A549 (cell line): ENCODE data around the gene JPH2. TPM values are rescaled to one million over a fixed set of nuclear protein-coding genes. Genes with fewer than 3 reads are reported as not detected.

ENCODE experiments used
- ATAC-seq, 2 experiments: fragments of 200-7000 bp in 1 of 2; fragments of >200 bp in 1 of 2; cut with Nextera tagmentation in 1 of 2; cut with Tn5 transposase in 1 of 2; 3 replicates each; pipeline versions ENCODE4 v1.8.0 to v1.9.1; 2018 to 2020; ENCODE audit warnings: mild to moderate bottlenecking in 1 of 2, moderate library complexity in 1 of 2
- CTCF ChIA-PET: fragments of 300-600 bp; sonication (Branson Sonifier 250); formaldehyde crosslinking; extraction: SDS; loops from one replicate; lab custom pipeline; 2021; ENCODE audit warnings: antibody characterized with exemption, inconsistent platforms; lab: Yijun Ruan, JAX
- POLR2A ChIA-PET: fragments of 350-600 bp; formaldehyde crosslinking; extraction: SDS; loops from one replicate; lab custom pipeline; 2021; ENCODE audit warnings: antibody characterized with exemption, inconsistent platforms; lab: Yijun Ruan, JAX
- DNase-seq, 2 experiments: peaks; one replicate each; pipeline versions ENCODE4 v3.0.0 to v3.0.0-alpha.2; 2011 to 2016; ENCODE audit warnings: low read depth in 1 of 2, low spot score in 1 of 2
- FAIRE-seq: peaks from 2 replicates; lab custom pipeline; 2011; peaks lifted over from hg19 to GRCh38; lab: Jason Lieb, UNC
- H3K27ac ChIP-seq, 2 experiments: fragments of >200 bp; sonication (Bioruptor Twin); formaldehyde crosslinking; 3 replicates each; pipeline ENCODE4 v1.5.1; 2016 to 2017
- H3K4me1 ChIP-seq: fragments of >200 bp; sonication (Bioruptor Twin); formaldehyde crosslinking; 3 replicates; pipeline ENCODE4 v1.6.1; 2016
- H3K4me2 ChIP-seq: fragments of >200 bp; sonication (Bioruptor Twin); formaldehyde crosslinking; 3 replicates; pipeline ENCODE4 v1.6.1; 2016
- H3K4me3 ChIP-seq: fragments of >200 bp; sonication (Bioruptor Twin); formaldehyde crosslinking; 3 replicates; pipeline ENCODE4 v1.5.1; 2016
- H3K9me3 ChIP-seq: fragments of >200 bp; sonication (Bioruptor Twin); formaldehyde crosslinking; 3 replicates; pipeline ENCODE4 v1.6.1; 2016
- ATOH8 ChIP-seq: fragments of 250-450 bp; sonication (Bioruptor Pico); IDR thresholded peaks from 2 replicates; pipeline ENCODE4 v1.5.0; 2020; ENCODE audit warnings: low read depth, mild to moderate bottlenecking, moderate library complexity
- CEBPB ChIP-seq, 2 experiments: fragments of >200 bp in 1 of 2; sonication (Bioruptor Twin) in 1 of 2; formaldehyde crosslinking in 1 of 2; IDR thresholded peaks; 2 replicates each; pipeline ENCODE4 v1.6.1; 2012 to 2016
- CHD4 ChIP-seq: fragments of 200-600 bp; sonication (generic); IDR thresholded peaks from 2 replicates; pipeline ENCODE4 v1.6.1; 2016; ENCODE audit warnings: antibody characterized with exemption, mild to moderate bottlenecking, borderline replicate concordance
- FOSB ChIP-seq: fragments of 250-450 bp; sonication (Bioruptor Pico); IDR thresholded peaks from 2 replicates; pipeline ENCODE4 v1.5.0; 2020; ENCODE audit warnings: mild to moderate bottlenecking, moderate library complexity
- FOSL2 ChIP-seq, 2 experiments: fragments of 450-650 bp in 1 of 2; fragments of >200 bp in 1 of 2; sonication (Bioruptor Twin) in 1 of 2; formaldehyde crosslinking; IDR thresholded peaks; 2 replicates each; pipeline versions ENCODE4 v1.5.0 to v1.6.1; 2016 to 2020; ENCODE audit warnings: mild to moderate bottlenecking in 1 of 2, moderate library complexity in 1 of 2
- FOXS1 ChIP-seq: fragments of 250-450 bp; sonication (Bioruptor Pico); IDR thresholded peaks from 2 replicates; pipeline ENCODE4 v1.5.0; 2020; ENCODE audit warnings: mild to moderate bottlenecking, moderate library complexity
- GATA3 ChIP-seq: IDR thresholded peaks from 2 replicates; pipeline ENCODE4 v1.6.1; 2012; ENCODE audit warnings: borderline replicate concordance
- HES2 ChIP-seq: fragments of >200 bp; sonication (Bioruptor Twin); formaldehyde crosslinking; IDR thresholded peaks from 2 replicates; pipeline ENCODE4 v1.6.1; 2016
- HOXA7 ChIP-seq: fragments of 250-450 bp; sonication (Bioruptor Pico); IDR thresholded peaks from 2 replicates; pipeline ENCODE4 v1.5.0; 2020; ENCODE audit warnings: mild to moderate bottlenecking, moderate library complexity
- HOXB5 ChIP-seq: fragments of 250-450 bp; sonication (Bioruptor Pico); IDR thresholded peaks from 2 replicates; pipeline ENCODE4 v1.5.0; 2020; ENCODE audit warnings: mild to moderate bottlenecking, moderate library complexity
- JUN ChIP-seq, 2 experiments: fragments of >200 bp; sonication (Bioruptor Twin); formaldehyde crosslinking; IDR thresholded peaks; 2 replicates in 1 of 2; 3 replicates in 1 of 2; pipeline ENCODE4 v1.6.1; 2016 to 2017
- KDM1A ChIP-seq: fragments of 200-600 bp; sonication (generic); IDR thresholded peaks from 2 replicates; pipeline ENCODE4 v1.6.1; 2016; ENCODE audit warnings: low read depth, mild to moderate bottlenecking
- MAFK ChIP-seq: fragments of 450-650 bp; IDR thresholded peaks from 2 replicates; pipeline ENCODE4 v1.6.1; 2014; ENCODE audit not compliant: partially characterized antibody
- MAX ChIP-seq: IDR thresholded peaks from 2 replicates; pipeline ENCODE4 v1.6.1; 2012
- MAZ ChIP-seq: fragments of 150-350 bp; IDR thresholded peaks from 2 replicates; pipeline ENCODE4 v1.6.1; 2014; ENCODE audit warnings: antibody characterized with exemption, low read depth, low read length, borderline replicate concordance
- MYC ChIP-seq: IDR thresholded peaks from 2 replicates; pipeline ENCODE4 v1.6.1; 2012; ENCODE audit warnings: mild to moderate bottlenecking, inconsistent platforms, low read length, improper control_type of control experiment, borderline replicate concordance
- NFE2L2 ChIP-seq: fragments of 150-350 bp; conservative IDR thresholded peaks from 2 replicates; pipeline ENCODE4 v1.6.1; 2014; ENCODE audit warnings: low read length
- PBX3 ChIP-seq: IDR thresholded peaks from 2 replicates; pipeline ENCODE4 v1.6.1; 2012
- POLR2A ChIP-seq: IDR thresholded peaks from 2 replicates; pipeline ENCODE4 v1.6.1; 2012; ENCODE audit warnings: mild to moderate bottlenecking, low read length
- POLR2AphosphoS2 ChIP-seq: conservative IDR thresholded peaks from 2 replicates; pipeline ENCODE4 v1.6.1; 2012; ENCODE audit warnings: low read length, improper control_type of control experiment, inconsistent platforms
- RAD21 ChIP-seq, 2 experiments: fragments of >200 bp in 1 of 2; sonication (Bioruptor Twin) in 1 of 2; formaldehyde crosslinking in 1 of 2; IDR thresholded peaks in 1 of 2; conservative IDR thresholded peaks in 1 of 2; 2 replicates in 1 of 2; 3 replicates in 1 of 2; pipeline ENCODE4 v1.6.1; 2012 to 2018; ENCODE audit warnings: inconsistent platforms in 1 of 2
- RARB ChIP-seq: fragments of 250-450 bp; sonication (Bioruptor Pico); IDR thresholded peaks from 2 replicates; pipeline ENCODE4 v1.8.0; 2021; ENCODE audit warnings: mild to moderate bottlenecking, moderate library complexity
- SMC3 ChIP-seq: fragments of >200 bp; sonication (Bioruptor Twin); formaldehyde crosslinking; IDR thresholded peaks from 3 replicates; pipeline ENCODE4 v1.6.1; 2018; ENCODE audit warnings: inconsistent platforms
- SREBF2 ChIP-seq: fragments of 450-650 bp; IDR thresholded peaks from 2 replicates; pipeline ENCODE4 v1.6.1; 2014; ENCODE audit warnings: mild to moderate bottlenecking, moderate library complexity
- TP53 ChIP-seq: fragments of 250-450 bp; sonication (Bioruptor Pico); IDR thresholded peaks from 2 replicates; pipeline ENCODE4 v1.5.0; 2021; ENCODE audit warnings: mild to moderate bottlenecking, moderate library complexity
- ZSCAN20 ChIP-seq: fragments of 250-450 bp; sonication (Bioruptor Pico); IDR thresholded peaks from 2 replicates; pipeline ENCODE4 v1.8.0; 2022; ENCODE audit warnings: mild to moderate bottlenecking, moderate library complexity
- WGBS: methylation state at CpG from one replicate; pipeline ENCODE4 v1.1.6; 2017; ENCODE audit errors: missing lambda C conversion rate; 5-methylcytosine and 5-hydroxymethylcytosine counted together
- polyA plus RNA-seq, 4 experiments: library from polyadenylated mRNA; depleted of rRNA in 3 of 4; stranded (reverse); fragments of >200 nt; fragmentation: RNase III in 1 of 4; extraction: RNeasy Plus Mini Kit Qiagen cat#74134 plus additional on column Dnase treatment in 1 of 4; gene quantifications; 2 replicates in 3 of 4; 3 replicates in 1 of 4; pipeline ENCODE4 v1.2.3, GENCODE V29; 2011 to 2017
- TF ChIP-seq, protein P1 (sequence below): fragments of >200 bp; sonication (Bioruptor Twin); formaldehyde crosslinking; IDR thresholded peaks from 3 replicates; pipeline ENCODE4 v1.5.1; 2016
- TF ChIP-seq, protein P2 (sequence below): fragments of >200 bp; sonication (Bioruptor Twin); formaldehyde crosslinking; IDR thresholded peaks from 3 replicates; pipeline ENCODE4 v1.6.1; 2016

The JPH2 gene
- polyA plus RNA-seq, 2 of the 4 experiments (the other 2 are of a cell fraction), result 0.83 to 3.3 TPM

DNA sequence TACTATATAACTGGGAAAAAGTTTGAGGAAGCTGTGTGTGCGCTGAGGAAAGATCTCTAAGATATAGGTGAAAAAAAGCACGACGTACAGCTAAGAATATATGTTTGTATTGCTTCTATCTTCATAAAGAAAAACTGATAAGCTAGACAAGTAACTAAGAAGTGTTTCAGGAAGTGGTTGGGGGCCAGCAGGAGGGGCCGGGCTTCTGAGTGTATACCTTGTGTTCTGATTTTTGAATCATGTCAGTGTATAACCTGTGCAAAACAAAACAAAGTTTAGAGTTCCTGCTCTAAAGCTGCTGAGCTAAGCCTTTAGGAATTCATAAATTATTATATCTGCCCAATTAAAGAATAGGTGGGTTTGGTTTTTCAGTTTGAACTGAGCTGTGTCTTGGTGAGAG, 31.5 kb upstream of the JPH2 start (continued):
- TF ChIP-seq MAX, result no peak
- no peak for TF ChIP-seq CEBPB (IDR thresholded peaks at IDR 0.05)
- no peak for TF ChIP-seq KDM1A

DNA sequence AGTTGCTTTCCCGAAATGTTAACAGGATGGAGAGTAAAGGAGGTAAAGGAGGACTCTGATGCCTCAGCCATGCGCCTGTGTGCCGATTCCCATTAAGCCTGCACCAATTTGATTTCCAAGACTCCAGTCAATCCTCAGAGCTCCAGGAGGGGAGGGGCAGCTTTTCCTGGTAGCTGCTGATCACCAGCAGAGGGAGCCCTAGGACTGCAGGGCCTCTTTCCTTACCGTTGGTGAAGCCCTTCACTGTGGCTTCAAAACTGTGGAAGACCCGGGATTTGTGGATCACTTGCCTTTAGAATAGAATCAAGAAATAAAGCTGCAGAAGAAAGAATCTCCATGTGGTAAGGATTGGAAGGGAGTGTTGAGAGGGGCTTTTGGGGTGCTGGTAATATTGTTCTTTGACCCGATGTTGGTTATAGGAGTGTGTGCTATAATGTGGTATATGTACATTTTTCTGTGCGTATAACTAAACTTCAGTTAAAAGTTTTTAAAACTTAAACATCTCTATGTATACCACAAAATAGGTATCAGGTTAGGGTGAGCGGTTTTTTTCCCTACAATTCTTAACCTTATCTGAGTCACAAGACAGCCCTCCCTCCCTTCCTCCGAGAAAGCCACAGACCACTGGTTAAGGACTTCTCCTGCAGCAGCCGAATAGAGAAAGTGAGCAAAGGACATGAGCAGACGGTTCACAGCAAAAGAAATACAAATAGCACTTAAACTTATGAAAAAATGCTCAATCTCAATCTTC, 30.5 kb upstream of the JPH2 start:
- Histone ChIP-seq H3K4me2 (peak overlapping the region; percentile 12; the same call in 1 of the 3 replicates), H3K27ac (no peak overlapping the region), H3K9me3 (no peaks in the 10 kb centered on the region), H3K4me1 (no peaks in the 10 kb centered on the region; the same call in 2 of the 3 replicates), H3K4me3 (no peak overlapping the region)
- POLR2A ChIA-PET, result interaction anchor here (0.7 kb wide), 1 partner anchor 93 kb away, joined by 3 read pairs; the partner anchor contains the start of gene FITM2
- FAIRE-seq (no peak), ATAC-seq (peak; percentile 78 to 90), DNase-seq (peak; percentile 69 to 80)
- 38% methylated on average over 11 of the region's 11 CpGs for WGBS
- no peak for TF ChIP-seq FOSL2 (IDR thresholded peaks at IDR 0.05)
- TF ChIP-seq FOSL2 (CRISPR knock-in tag; IDR thresholded peaks at IDR 0.05), result no peak
- no peak for TF ChIP-seq HES2
- TF ChIP-seq TP53 (CRISPR knock-in tag), result no peak
- no peak for TF ChIP-seq POLR2A
- TF ChIP-seq NFE2L2, result no peak
- TF ChIP-seq, protein P1, sequence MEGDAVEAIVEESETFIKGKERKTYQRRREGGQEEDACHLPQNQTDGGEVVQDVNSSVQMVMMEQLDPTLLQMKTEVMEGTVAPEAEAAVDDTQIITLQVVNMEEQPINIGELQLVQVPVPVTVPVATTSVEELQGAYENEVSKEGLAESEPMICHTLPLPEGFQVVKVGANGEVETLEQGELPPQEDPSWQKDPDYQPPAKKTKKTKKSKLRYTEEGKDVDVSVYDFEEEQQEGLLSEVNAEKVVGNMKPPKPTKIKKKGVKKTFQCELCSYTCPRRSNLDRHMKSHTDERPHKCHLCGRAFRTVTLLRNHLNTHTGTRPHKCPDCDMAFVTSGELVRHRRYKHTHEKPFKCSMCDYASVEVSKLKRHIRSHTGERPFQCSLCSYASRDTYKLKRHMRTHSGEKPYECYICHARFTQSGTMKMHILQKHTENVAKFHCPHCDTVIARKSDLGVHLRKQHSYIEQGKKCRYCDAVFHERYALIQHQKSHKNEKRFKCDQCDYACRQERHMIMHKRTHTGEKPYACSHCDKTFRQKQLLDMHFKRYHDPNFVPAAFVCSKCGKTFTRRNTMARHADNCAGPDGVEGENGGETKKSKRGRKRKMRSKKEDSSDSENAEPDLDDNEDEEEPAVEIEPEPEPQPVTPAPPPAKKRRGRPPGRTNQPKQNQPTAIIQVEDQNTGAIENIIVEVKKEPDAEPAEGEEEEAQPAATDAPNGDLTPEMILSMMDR, result peak; percentile 97
- no peak for TF ChIP-seq PBX3
- no peak for TF ChIP-seq CHD4
- no peak for TF ChIP-seq ZSCAN20 (CRISPR knock-in tag)
- no peak for TF ChIP-seq MYC
- no peak for TF ChIP-seq ATOH8 (CRISPR knock-in tag)
- no peak for TF ChIP-seq RARB (CRISPR knock-in tag)
- TF ChIP-seq FOSB (CRISPR knock-in tag), result no peak
- no peak for TF ChIP-seq POLR2AphosphoS2
- TF ChIP-seq FOXS1 (CRISPR knock-in tag), result no peak
- TF ChIP-seq RAD21 (conservative IDR thresholded peaks at IDR 0.05 in 1 of 2, IDR thresholded peaks at IDR 0.05 in 1 of 2), result peak; percentile 96 to 99
- no peak for TF ChIP-seq GATA3
- TF ChIP-seq, protein P2, sequence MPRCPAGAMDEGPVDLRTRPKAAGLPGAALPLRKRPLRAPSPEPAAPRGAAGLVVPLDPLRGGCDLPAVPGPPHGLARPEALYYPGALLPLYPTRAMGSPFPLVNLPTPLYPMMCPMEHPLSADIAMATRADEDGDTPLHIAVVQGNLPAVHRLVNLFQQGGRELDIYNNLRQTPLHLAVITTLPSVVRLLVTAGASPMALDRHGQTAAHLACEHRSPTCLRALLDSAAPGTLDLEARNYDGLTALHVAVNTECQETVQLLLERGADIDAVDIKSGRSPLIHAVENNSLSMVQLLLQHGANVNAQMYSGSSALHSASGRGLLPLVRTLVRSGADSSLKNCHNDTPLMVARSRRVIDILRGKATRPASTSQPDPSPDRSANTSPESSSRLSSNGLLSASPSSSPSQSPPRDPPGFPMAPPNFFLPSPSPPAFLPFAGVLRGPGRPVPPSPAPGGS, result no peak
- peak; percentile 96 for TF ChIP-seq SMC3
- no peak for TF ChIP-seq HOXA7 (CRISPR knock-in tag)
- TF ChIP-seq JUN (IDR thresholded peaks at IDR 0.05), result no peak
- no peak for TF ChIP-seq MAFK
- TF ChIP-seq SREBF2, result no peak
- no peak for TF ChIP-seq HOXB5
- 0 out of 2 replicates have a peak, but pooled peaks have one; percentile 49 for TF ChIP-seq MAZ
- CTCF ChIA-PET, result interaction anchor here (0.6 to 16.0 kb wide), 68 partner anchors 8 to 564 kb away, joined by 3 to 440 read pairs (median 4); partner anchors contain the start of genes FITM2, GDAP1L1, HNF4A and TTPAL
